ENCODE measurements around the gene PROK2. TPM values are rescaled to one million over a fixed set of nuclear protein-coding genes. Genes with fewer than 3 reads are reported as not detected.

PROK2 gene
- total and polyA plus RNA-seq, 10 of the 15 experiments (the other 5 are each of a cell fraction or from before 2014, with no cell fraction given), result not detected

DNA sequence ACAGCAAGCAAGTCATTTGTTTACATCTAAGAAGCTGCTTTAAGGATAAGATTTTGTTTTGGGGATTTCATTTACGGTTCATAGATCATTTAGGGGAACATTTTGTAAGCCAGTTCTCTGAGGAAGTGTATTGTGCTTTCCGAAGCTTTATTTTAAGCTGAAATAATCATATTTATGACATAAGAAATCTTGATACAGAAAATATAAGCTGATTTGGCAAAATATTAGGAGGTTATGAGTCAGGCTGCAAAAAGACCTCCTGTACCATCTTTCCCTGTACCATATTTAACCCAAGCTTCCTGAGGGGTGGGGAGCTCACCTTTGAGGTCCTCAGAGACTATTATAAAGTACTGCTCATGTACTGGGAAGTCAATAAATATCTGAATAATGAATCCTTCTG lies 51.6 kb downstream of the PROK2 start:
- in situ Hi-C loops (cut with MboI) (loop anchor here (5.0 to 10.0 kb wide), 2 partner anchors 1089 to 1351 kb away; no protein-coding TSS in a partner anchor), intact Hi-C loops (cut with micrococcal nuclease; ENCODE audit: unreplicated experiment) (loop anchor here (10.0 kb wide), 1 partner anchor 361 kb away; no protein-coding TSS in a partner anchor)
- BruUV-seq (replicated peaks), result no TSS peak
- no peaks in the 10 kb centered on the region for H3K4me1 ChIP-seq (ENCODE audit: control insufficient read depth, insufficient read depth, low read length)
- H3K27me3 ChIP-seq (replicated peaks in 1 of 2; ENCODE audit: control insufficient read depth in 2 of 2, insufficient read depth in 2 of 2, low read length in 1 of 2), result peaks cover 0 to 4% of the 10 kb centered on the region in 2 experiments; a peak in 3 of 4 replicates
- H3K27ac ChIP-seq (ENCODE audit: control insufficient read depth, insufficient read depth), result no peak overlapping the region
- DNase-seq (ENCODE audit: low read depth, low spot score), result no peak
- H4K20me1 ChIP-seq (ENCODE audit: control insufficient read depth, insufficient read depth), result no peaks in the 10 kb centered on the region
- FAIRE-seq, result no peak
- H3K4me2 ChIP-seq (ENCODE audit: control insufficient read depth, insufficient read depth), result no peak overlapping the region
- RAD21 ChIA-PET (ENCODE audit: unreplicated experiment), result no interaction called here
- SMC1A ChIA-PET (ENCODE audit: uncharacterized antibody, unreplicated experiment), result no interaction called here
- H2AFZ ChIP-seq (ENCODE audit: control insufficient read depth, low read depth, low read length), result no peak overlapping the region
- no peaks in the 10 kb centered on the region for H3K79me2 ChIP-seq (ENCODE audit: control insufficient read depth, insufficient read depth, low read length)
- TF ChIP-seq CBX3 (IDR thresholded peaks at IDR 0.05; ENCODE audit: borderline replicate concordance, low read depth), result no peak
- no peak for TF ChIP-seq MEF2A (IDR thresholded peaks at IDR 0.05; ENCODE audit: insufficient read depth, low read depth, low read length)
- TF ChIP-seq, protein P1, sequence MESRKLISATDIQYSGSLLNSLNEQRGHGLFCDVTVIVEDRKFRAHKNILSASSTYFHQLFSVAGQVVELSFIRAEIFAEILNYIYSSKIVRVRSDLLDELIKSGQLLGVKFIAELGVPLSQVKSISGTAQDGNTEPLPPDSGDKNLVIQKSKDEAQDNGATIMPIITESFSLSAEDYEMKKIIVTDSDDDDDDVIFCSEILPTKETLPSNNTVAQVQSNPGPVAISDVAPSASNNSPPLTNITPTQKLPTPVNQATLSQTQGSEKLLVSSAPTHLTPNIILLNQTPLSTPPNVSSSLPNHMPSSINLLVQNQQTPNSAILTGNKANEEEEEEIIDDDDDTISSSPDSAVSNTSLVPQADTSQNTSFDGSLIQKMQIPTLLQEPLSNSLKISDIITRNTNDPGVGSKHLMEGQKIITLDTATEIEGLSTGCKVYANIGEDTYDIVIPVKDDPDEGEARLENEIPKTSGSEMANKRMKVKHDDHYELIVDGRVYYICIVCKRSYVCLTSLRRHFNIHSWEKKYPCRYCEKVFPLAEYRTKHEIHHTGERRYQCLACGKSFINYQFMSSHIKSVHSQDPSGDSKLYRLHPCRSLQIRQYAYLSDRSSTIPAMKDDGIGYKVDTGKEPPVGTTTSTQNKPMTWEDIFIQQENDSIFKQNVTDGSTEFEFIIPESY (IDR thresholded peaks at IDR 0.05), result no peak
- no peak for TF ChIP-seq NRF1 (conservative IDR thresholded peaks at IDR 0.05; ENCODE audit: low read depth, low read length)
- TF ChIP-seq YY1 (IDR thresholded peaks at IDR 0.05; ENCODE audit: low read depth, low read length), result no peak
- TF ChIP-seq ZSCAN29 (IDR thresholded peaks at IDR 0.05), result no peak
- TF ChIP-seq PAX8 (IDR thresholded peaks at IDR 0.05), result no peak
- no peak for TF ChIP-seq CREM (IDR thresholded peaks at IDR 0.05; ENCODE audit: low read depth)
- TF ChIP-seq IKZF1 (conservative IDR thresholded peaks at IDR 0.05), result no peak
- POLR2A ChIA-PET, result no interaction called here
- H3K9ac ChIP-seq (ENCODE audit: control insufficient read depth, insufficient read depth, low read length), result no peak overlapping the region
- no peaks in the 10 kb centered on the region for H3K9me3 ChIP-seq (replicated peaks; ENCODE audit: control insufficient read depth, insufficient read depth, low read length)
- no peaks in the 10 kb centered on the region for H3K36me3 ChIP-seq (ENCODE audit: control insufficient read depth in 2 of 2, insufficient read depth in 2 of 2, low read length in 1 of 2)
- CTCF ChIA-PET, result interaction anchor here (0.9 to 1.4 kb wide), 3 partner anchors 22 to 142 kb away, joined by 3 to 4 read pairs (median 3); no protein-coding TSS in a partner anchor
- H3K4me3 ChIP-seq, result no peak overlapping the region
- WGBS (ENCODE audit: insufficient coverage, insufficient replicate concordance, low lambda C conversion rate, missing lambda C conversion rate), result 15% methylated on average over 2 of the region's 2 CpGs
- ATAC-seq, result no peak
